Kidney (tissue), 14 donors: ENCODE results near the gene NEDD4L. TPM values are rescaled to one million over a fixed set of nuclear protein-coding genes. Genes with fewer than 3 reads are reported as not detected.

Experiments
- DNase-seq, 5 donors: peaks; one replicate each; pipeline ENCODE4 v3.0.0-alpha.2; 2013 to 2020
- FAIRE-seq: peaks from 2 replicates; lab custom pipeline; 2012; peaks lifted over from hg19 to GRCh38; lab: Jason Lieb, UNC
- H3K27ac ChIP-seq, 2 donors: one replicate each; pipeline ENCODE4 v1.7.0; 2013; ENCODE audit warnings: low read depth in 2 of 2, low read length in 2 of 2, inconsistent platforms in 1 of 2
- H3K27me3 ChIP-seq: one replicate; pipeline ENCODE4 v1.7.1; 2013; ENCODE audit warnings: low read length, inconsistent platforms; ENCODE audit not compliant: control insufficient read depth, insufficient read depth
- H3K36me3 ChIP-seq, 3 donors: one replicate each; pipeline versions ENCODE4 v1.7.0 to v1.7.1; 2013; ENCODE audit warnings: low read length in 3 of 3, control low read depth in 1 of 3, inconsistent platforms in 1 of 3; ENCODE audit not compliant: insufficient read depth in 3 of 3, control insufficient read depth in 2 of 3
- H3K4me1 ChIP-seq, 3 donors: one replicate each; pipeline versions ENCODE4 v1.7.0 to v1.7.1; 2013; ENCODE audit warnings: low read length in 3 of 3, inconsistent platforms in 1 of 3, low read depth in 1 of 3; ENCODE audit not compliant: control insufficient read depth in 2 of 3, insufficient read depth in 2 of 3
- H3K4me3 ChIP-seq, 3 donors: one replicate each; pipeline versions ENCODE4 v1.7.0 to v1.8.1; 2013; ENCODE audit warnings: low read length in 3 of 3, control low read depth in 1 of 3, inconsistent platforms in 1 of 3
- H3K9ac ChIP-seq, 3 donors: one replicate each; pipeline versions ENCODE4 v1.7.0 to v1.7.1; 2013; ENCODE audit warnings: low read length in 3 of 3, control low read depth in 1 of 3, inconsistent platforms in 1 of 3
- H3K9me3 ChIP-seq, 3 donors: one replicate each; pipeline versions ENCODE4 v1.7.0 to v1.7.1; 2013; ENCODE audit warnings: low read length in 3 of 3, control low read depth in 1 of 3, inconsistent platforms in 1 of 3; ENCODE audit not compliant: control insufficient read depth in 2 of 3, insufficient read depth in 1 of 3
- CTCF ChIP-seq: IDR thresholded peaks from 3 replicates; pipeline ENCODE4 v1.5.1; 2012; ENCODE audit warnings: mild to moderate bottlenecking, moderate library complexity, borderline replicate concordance; ENCODE audit not compliant: insufficient read depth; ENCODE audit errors: extremely low read depth
- intact Hi-C: fragments of 100-400 bp; cut with DNase I; formaldehyde crosslinking; loops from one replicate; pipeline ENCODE4 v1.11.1; 2022
- polyA plus RNA-seq: library from polyadenylated mRNA; stranded (reverse); fragments of 350-450 nt; fragmentation: Illumina TruSeq; extraction: RNeasy Lipid Tissue Mini Kit (QIAGEN cat#74804); gene quantifications from one replicate; pipeline ENCODE4 v1.2.3, GENCODE V29; 2014; ENCODE audit warnings: low read depth, low replicate concordance; ENCODE audit not compliant: insufficient read depth
- total RNA-seq: library from RNA; stranded (reverse); fragmentation: NEBNext Ultra II Directional; extraction: Animal tissue kit (Norgen Biotek cat#: 25700); gene quantifications from one replicate; pipeline ENCODE4 v1.2.1, GENCODE V29; 2021
- donor health status: control.
- donor health status: control.
- donor health status: control.
- donor health status: control.
- donor health status: control.
- donor health status: DM: yes; HTN: yes; CAD: no.
- donor health status: Normal renal cell carcinoma (clear cell type).

The NEDD4L gene
- total and polyA plus RNA-seq, 2 donors from 2014 or later: 90.8 to 95.7 TPM

- no peak for DNase-seq
- H3K9ac ChIP-seq: no peak overlapping the region
- H3K36me3 ChIP-seq: no peaks in the 10 kb centered on the region
- peaks cover 0 to 17% (median 0%) of the 10 kb centered on the region in 3 donors for H3K4me1 ChIP-seq
- intact Hi-C loops: loop anchor here (10.0 kb wide), 1 partner anchor 57 kb away; no protein-coding TSS in a partner anchor
- FAIRE-seq: no peak
- TF ChIP-seq CTCF: no peak
- H3K27me3 ChIP-seq: no peaks in the 10 kb centered on the region
- peaks cover 0 to 1% (median 0%) of the 10 kb centered on the region in 3 donors for H3K9me3 ChIP-seq
- H3K27ac ChIP-seq: no peak overlapping the region
- no peak overlapping the region for H3K4me3 ChIP-seq
Observed at GRCh38 chr18:58417752-58418151, 373.7 kb downstream of the NEDD4L start.

DNA sequence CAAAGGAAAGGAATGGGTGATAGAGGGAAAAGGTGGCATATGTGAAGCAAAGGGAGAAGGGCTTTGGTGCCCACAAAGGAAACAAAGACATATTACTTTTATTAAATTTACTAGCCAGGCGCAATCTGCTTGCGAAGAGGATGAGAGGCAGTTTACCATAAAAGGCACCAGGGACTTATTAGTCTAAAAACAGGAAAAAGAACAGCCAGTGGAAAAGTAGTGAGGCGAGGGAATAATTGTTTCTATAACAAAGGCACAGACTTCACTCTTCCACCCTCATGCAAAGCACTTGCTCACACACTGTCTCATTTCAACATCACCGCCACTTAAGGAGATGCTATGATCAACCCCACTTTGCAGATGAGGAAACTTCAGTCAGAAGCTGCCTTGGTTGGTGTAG lies 374.3 kb downstream of the NEDD4L start:
- no peak for TF ChIP-seq CTCF
- FAIRE-seq: no peak
- H3K27ac ChIP-seq: no peak overlapping the region

GRCh38 chr18:58419587-58420199 lies 375.7 kb downstream of the NEDD4L start:
- Histone ChIP-seq H3K27me3 (no peaks in the 10 kb centered on the region), H3K4me3 (no peak overlapping the region), H3K9ac (no peak overlapping the region), H3K27ac (no peak overlapping the region), H3K36me3 (no peaks in the 10 kb centered on the region), H3K9me3 (peaks cover 0 to 1% (median 0%) of the 10 kb centered on the region in 3 donors), H3K4me1 (peaks cover 0 to 17% (median 0%) of the 10 kb centered on the region in 3 donors)
- intact Hi-C loops: loop anchor here (10.0 kb wide), 1 partner anchor 55 kb away; no protein-coding TSS in a partner anchor
- FAIRE-seq: no peak
- no peak for TF ChIP-seq CTCF
- DNase-seq: no peak

More for the DNA sequence above, 374.3 kb downstream of the NEDD4L start:
- Histone ChIP-seq H3K36me3 (no peaks in the 10 kb centered on the region), H3K9me3 (peaks cover 0 to 1% (median 0%) of the 10 kb centered on the region in 3 donors), H3K27me3 (no peaks in the 10 kb centered on the region), H3K4me3 (no peak overlapping the region), H3K9ac (no peak overlapping the region), H3K4me1 (peaks cover 0 to 17% (median 0%) of the 10 kb centered on the region in 3 donors)
- intact Hi-C loops: loop anchor here (10.0 kb wide), 1 partner anchor 56 kb away; no protein-coding TSS in a partner anchor
- DNase-seq: no peak
